Measurements from ENCODE around the gene TMUB2.
"Not testable (repeated sequence)": the region's sequence is repeated elsewhere in the genome, so short reads cannot be mapped to it uniquely, and the experiment has no call there.

TMUB2 gene

DNA sequence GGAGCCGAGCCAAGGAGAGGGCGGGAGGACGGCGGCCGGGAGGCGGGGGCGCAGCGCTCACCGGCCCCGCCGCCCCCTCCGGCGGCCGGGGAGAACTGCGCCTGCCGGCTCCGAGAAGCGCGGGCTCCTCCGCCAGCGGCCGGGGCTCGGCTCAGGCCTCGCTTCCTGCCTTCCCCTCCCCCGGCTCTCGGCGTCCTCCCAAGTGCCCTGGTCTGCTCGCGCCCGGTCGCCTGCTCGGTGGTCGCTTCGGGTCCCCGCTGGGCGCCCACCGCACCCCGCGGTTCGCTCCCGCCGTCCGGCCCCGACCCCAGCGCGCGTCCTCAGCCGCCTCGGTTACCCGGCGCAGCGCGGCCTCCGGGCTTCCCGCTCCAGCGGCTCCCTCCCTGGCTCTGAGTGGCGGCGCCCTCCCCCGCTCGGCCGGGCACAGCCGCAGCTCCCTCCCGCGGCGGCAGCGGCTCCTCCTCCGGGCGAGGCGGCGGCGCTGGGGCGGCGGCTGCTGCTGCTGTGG, 32.4 kb downstream of the TMUB2 start:
- peak in 2 of 3 experiments; percentile 51 to 57 for DNase-seq (ENCODE audit: low read depth in 3 of 3)

DNA sequence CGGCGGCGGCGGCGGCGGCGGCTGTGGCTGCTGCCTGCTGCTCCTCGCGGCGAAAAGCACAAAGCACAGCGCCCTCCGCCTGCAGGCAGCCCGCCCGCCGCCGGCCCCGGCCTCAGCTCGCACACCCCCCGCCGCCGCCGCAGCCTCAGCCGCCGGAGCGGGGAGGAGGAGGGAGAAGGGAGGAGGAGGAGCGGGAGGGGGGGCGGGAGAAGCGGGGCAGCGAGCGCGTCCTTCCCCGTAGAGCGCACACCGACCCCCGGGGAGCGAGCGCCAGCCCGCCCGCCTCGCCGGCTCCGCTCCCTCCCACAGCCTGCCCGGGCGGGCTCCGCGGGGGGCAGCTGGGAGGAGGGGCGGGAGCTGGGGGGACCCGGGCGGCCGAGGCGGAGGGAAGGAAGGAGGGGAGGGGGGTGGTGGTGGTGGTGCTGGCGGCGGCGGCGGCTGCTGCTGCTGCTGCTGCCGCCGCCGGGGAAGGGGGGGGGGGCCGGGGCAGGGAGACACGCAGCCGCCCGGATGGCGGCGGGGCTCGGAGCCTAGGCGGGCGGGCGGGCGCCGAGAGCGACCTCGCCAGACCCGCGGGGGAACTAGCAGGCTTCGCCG, 32.9 kb downstream of the TMUB2 start, which contains the start of gene UBTF:
Gene UBTF, minus strand, starts transcription at position 60 of the 597 bp plus-strand sequence. CDS start 1,446 bp downstream, outside the sequence.
- DNase-seq (ENCODE audit: low read depth in 3 of 3) = peak in 2 of 3 experiments; percentile 51 to 60

DNA sequence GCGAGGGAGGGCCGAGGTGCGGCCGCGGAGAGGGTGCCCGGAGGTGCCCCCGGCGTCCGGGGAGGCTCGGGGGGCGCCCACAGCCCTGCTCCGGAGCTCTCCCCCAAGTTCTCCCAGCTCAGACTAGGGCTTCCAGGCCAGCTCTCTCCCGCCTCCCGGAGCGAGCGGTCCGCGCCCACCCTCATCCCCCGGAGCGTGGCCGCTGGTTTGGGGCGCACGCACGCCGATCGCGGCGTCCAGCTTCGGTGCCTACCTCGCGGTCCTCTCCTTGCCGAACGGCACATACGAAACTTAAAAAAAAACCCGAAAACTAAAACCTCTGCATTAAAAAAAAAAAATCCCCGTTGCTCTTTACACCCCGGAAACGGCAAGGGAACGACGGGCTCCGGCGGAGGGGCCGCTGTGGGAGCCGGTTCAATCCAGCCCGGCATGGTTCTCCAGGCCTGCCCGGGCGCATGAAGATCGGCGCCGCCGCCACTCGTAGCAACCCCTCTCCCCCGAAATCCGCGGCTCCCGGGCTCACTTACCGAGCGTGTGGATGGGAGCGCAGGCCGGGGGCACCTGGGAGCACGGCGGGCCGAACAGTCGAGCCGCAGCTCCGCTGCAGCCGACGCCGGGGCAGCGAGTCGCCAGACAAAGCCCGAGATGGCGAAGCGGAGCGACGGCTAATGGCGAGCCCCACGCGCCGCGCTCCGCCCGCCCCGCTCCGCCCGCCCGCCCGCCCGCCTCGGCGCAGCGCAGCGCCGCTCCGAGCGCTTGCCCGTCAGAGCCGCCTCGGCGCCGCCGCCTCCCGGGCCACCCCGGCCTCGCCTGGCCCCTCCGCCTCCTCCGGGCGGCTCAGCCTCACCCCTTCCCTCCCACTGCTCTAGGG, 33.7 kb downstream of the TMUB2 start:
- DNase-seq (ENCODE audit: low read depth in 3 of 3) = peak in 1 of 3 experiments; percentile 52

DNA sequence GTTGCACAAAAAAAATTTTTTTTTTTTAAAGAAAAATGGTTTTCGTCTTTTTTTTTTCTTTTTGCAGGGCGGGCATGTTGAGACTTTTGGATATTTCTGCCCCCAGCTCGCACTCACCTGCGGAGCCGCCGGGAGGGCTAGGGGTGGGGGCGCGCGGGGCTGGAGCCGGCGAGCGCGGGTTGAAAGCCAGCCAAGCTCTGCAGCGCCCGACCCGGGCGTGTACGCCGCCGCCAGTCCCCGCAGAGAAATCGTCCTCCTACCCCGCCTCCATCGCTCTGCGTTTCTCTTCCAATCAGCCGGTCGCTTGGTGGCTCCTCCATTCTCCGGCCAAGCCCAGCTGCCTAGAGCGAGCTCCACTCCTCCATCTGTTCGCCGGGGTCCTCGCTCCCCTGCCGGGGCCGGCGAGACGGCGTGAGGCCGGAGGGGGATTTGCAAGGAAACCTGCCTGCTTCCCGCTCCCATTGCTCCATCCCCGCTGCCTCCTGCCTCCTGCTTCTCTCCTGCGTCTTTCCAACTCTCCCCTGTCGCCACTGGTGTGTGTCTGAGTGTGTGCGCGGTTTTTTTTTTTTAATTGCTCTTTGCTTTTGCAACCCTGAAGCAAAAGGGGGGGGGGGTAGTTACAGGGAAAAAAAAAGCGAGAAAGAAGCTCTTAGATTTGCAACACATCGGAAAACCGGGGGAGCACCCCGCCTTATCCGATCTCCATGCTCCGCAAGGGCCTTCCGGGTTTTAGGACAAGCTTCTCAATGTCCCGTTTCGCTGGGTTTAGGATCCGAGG, 34.5 kb downstream of the TMUB2 start:
- DNase-seq (ENCODE audit: low read depth in 3 of 3) = peak in 1 of 3 experiments; percentile 42

DNA sequence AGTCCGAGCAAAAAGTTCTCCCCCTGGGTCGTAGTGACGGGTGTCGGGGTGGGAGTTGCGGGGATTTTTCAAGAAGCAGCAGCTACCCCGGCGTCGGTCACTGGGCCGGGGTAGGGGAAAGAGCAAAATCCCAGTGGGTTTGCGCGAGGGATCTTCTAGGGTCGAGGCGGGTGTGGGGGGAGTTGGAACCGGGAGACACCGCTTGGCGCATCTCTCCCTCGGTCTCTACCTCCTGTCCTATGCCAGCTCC, 35.0 kb downstream of the TMUB2 start:
- DNase-seq (ENCODE audit: low read depth in 3 of 3) = peak in 1 of 3 experiments; percentile 25

DNA sequence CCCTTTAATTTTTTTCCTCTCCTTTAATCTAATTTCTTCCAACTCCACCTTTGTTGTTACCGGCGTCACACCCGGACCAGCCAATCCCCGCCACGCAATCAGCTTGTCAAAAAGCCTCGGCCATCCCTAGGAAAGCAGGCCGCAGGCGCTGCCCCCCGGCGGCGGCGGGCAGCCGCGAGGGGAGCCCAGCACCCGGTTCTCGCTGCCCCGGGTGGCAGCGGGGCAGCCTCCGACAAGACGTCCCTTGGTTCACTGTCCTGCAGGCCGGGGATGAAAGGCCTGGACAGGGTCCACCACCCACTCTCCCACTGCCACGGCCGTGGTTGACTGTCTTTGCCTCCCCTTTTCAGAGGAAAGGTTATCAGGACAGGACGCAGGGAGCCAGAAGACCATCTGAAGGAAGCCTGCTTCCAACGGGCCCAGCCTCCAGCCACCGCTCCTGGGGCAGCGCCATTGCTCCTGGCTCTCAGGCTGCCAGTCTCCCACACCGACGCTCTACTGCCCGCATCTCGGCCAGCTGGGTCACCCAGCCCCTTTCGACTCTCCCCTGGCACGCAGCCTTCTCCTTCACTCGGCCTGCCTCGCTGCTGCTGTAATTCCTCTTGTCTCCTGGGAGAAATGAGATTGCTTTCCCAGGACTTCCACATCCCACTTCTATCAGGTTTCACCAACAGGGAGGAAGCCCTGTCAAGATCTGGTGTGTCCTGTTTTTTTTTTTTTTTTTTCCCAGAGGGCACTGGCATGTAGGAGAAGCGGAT, 35.5 kb downstream of the TMUB2 start:
- DNase-seq (ENCODE audit: low read depth in 3 of 3) = no peak

DNA sequence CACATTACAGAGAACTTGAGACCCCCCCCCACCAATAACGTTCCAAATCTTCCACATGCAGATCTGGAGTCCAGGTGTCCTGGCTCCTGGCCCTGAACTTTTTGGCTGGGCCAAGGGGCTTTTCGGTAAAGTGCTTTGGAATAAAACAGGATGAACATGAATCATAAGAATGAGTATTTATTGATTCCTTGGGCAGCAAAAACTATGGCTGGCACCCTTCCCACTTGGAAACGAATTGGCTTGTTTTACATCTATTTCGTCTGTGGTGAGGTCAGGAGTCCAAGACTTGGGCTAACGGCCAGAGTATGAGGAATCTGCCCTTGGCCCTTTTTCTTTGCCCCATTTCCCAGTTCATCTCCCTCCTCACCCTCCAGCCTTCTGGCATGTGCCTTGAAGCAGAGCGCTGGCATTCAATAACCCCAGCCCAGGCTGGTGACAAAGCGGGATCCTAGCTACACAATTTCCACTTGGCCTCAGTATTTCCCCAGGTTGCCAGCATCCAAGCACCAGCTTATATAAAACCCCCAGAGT, 36.8 kb downstream of the TMUB2 start:
- no peak for DNase-seq (ENCODE audit: low read depth in 3 of 3)

DNA sequence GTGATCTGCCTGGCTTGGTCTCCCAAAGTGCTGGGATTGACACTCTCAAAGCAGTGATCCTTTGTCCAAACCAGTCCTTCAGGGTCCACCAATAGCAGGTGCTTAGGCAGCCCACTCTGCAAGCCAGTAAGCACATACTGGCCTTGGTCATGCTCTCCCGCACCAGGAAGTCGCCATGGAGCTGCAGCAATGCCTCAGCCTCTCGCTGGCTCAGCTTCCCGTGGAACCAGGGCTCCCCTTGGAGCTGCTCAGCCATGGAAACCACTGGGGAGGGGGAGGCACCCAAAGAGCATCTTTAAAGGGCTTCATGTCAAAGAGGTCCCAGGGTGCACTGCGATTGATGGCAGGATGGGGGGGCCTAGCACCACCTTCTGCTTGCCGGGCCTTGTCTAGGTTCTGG, 42.3 kb downstream of the TMUB2 start:
- DNase-seq (ENCODE audit: low read depth in 3 of 3) = no peak

DNA sequence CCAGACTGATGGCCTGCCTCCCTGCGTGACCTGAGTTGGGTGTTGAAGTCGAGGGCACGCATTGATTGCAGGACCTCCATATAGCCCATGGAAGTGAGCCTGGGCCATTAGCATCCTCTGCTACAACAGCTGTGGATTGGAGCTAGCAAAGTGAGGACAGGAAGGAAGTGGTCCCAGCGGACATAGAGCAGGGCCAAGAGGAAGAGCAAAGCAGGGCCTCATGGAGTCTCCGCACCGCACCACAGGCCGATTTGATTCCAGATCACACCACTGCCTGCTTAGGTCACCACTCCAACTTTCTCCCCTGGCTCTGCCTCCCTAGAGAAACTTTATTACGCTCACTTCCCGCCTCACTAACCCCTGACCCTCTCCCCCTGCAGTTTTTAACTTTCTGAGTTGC, 43.4 kb downstream of the TMUB2 start:
- DNase-seq (ENCODE audit: low read depth in 3 of 3) = no peak

DNA sequence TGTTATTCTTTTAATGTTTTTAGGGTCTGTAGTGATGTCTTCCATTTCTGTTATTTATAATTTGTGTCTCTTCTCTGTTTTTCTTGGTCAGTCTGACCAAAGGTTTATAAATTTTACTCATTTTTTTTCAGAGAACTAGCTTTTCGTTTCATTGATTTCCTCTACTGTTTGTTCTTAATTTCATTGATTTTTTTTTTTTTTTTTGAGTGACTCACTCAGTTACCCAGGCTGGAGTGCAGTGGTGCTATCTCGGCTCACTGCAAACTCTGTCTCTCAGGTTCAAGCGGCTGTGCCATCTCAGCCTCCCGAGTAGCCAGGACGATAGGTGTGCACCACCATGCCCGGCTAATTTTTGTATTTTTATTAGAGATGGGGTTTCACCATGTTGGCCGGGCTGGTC, 45.3 kb downstream of the TMUB2 start:
- DNase-seq (ENCODE audit: low read depth in 3 of 3) = no peak

DNA sequence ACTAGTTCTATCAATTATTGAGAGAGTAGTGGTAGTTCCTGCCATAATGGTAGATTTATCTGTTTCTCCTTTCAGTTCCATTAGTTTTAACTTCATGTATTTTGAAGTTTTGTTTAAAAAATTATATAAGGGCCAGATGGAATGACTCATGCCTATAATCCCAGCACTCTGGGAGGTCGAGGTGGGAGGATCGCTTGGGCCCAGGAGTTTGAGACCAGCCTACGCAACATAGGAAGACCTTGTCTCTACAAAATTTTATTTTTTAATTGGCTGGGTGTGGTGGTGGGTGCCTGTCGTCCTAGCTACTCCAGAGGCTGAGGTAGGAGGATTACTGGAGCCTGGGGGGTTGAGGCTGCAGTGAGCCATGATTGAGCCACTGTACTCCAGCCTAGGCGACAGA, 46.8 kb downstream of the TMUB2 start:
- no peak for DNase-seq (ENCODE audit: low read depth in 3 of 3)

DNA sequence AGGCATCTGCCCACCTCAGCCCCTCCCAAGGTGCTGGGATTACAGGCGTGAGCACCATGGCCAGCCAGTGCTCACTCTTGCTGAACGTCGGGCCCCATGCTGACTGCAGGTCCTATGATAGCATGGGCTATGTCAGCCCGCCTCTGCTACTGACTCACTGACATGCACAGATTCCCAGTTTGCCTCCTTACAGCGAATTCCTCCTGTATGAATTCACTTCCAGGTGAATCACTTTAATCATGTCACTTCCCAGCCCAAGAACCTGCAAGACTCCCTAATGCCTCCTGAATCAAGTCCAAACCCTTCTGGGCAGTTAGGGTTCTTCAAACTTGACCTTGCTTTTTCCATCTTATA, 48.8 kb downstream of the TMUB2 start:
- no peak for DNase-seq (ENCODE audit: low read depth in 3 of 3)

DNA sequence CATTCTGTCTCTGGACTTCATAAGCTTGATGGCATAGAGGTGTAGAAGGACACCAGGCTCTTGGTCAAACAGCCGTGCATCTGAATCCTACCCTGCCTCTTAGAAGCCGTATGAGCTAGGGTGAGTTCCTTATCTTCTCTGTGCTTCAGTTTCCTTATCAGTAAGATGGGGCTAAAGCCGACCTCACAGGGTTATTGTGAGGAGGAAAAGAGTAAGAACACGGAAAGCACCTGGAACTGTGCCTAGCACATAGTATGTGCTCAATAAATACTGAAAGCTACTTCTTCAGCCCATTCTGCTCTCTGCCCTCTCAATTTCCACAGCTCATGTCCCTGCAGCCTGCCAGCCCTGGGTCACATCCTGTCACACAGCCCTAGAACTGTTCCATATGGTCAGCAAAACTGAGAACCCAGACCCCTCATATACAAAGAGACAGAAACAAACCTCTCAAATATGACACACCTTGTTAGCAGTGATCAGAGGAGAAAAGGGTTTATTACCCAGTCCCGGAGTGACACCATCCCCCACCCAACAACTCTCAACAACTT, 49.7 kb downstream of the TMUB2 start:
- no peak for DNase-seq (ENCODE audit: low read depth in 3 of 3)

DNA sequence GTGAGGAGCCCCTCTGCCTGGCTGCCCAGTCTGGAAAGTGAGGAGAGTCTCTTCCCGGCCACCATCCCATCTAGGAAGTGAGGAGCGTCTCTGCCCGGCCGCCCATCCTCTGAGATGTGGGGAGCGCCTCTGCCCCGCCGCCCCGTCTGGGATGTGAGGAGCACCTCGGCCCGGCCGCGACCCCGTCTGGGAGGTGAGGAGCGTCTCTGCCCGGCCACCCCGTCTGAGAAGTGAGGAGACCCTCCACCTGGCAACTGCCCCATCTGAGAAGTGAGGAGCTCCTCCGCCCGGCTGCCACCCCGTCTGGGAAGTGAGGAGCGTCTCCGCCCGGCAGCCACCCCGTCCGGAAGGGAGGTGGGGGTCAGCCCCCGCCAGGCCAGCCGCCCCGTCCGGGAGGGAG, 51.1 kb downstream of the TMUB2 start:
- not testable (repeated sequence) for DNase-seq (ENCODE audit: low read depth in 3 of 3)

DNA sequence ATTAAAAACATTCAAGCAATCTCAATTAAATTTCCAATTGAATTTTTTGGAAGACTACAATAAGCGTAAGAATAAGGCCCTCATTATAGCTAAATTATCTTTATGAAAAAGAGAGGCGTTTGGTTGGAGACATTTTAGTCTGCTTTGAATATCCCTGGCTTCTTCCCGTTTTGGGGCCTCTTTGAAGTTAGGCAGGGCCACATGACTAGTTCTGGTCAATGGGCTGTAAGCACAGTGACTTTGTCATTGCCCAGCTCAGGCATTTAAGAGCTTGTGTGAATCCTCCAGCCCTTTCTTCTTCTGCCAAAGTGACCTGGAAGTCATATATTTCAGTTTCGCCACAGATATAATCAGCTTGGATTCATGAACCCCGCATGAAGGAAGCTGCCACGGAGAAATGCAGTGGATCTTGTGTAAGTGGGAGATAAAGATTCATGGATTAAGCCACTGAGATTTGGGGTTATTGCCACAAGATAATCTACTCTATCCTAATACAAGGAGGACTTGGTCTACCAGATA, 54.4 kb downstream of the TMUB2 start:
- DNase-seq (ENCODE audit: low read depth in 3 of 3) = no peak

Data from stimulated activated CD4-positive, alpha-beta T cell treated with anti-CD3 and anti-CD28 coated beads, TNF-alpha, amount 100 ng/mL, for 4 hours (primary cell).